ENCODE results near the gene ASGR1.

- TF ChIP-seq RAD21 (conservative IDR thresholded peaks at IDR 0.05) (no peak), CTCF (IDR thresholded peaks at IDR 0.05; ENCODE audit: poor library complexity, severe bottlenecking) (no peak), MXI1 (conservative IDR thresholded peaks at IDR 0.05; ENCODE audit: poor library complexity, severe bottlenecking) (no peak), EP300 (conservative IDR thresholded peaks at IDR 0.05; ENCODE audit: poor library complexity, severe bottlenecking) (no peak), POLR2AphosphoS5 (IDR thresholded peaks at IDR 0.05) (no peak), EZH2 (IDR thresholded peaks at IDR 0.05; ENCODE audit: borderline replicate concordance, insufficient read depth, low read length, poor library complexity, severe bottlenecking) (no peak)
Observed at GRCh38 chr17:7191069-7191468, 11.9 kb upstream of the ASGR1 start.
